Measurements from ENCODE around the gene RPAIN. TPM values are rescaled to one million over a fixed set of nuclear protein-coding genes. Genes with fewer than 3 reads are reported as not detected.

Gene RPAIN
- 32.4 TPM for total RNA-seq

GRCh38 chr17:5419959-5420653 is at the start of gene RPAIN:
TSS of gene RPAIN (plus strand) at chr17:5420182. CDS start at chr17:5420211, 29 bp downstream.
- H3K36me3 ChIP-seq (ENCODE audit: control insufficient read depth in 3 of 3, insufficient read depth in 3 of 3, low read length in 3 of 3), result peaks cover 14 to 38% (median 36%) of the 10 kb centered on the region in 3 donors
- peak within 1 kb of the TSS; percentile 87 for H3K27ac ChIP-seq (ENCODE audit: low read depth, low read length)
- peaks cover 21 to 30% (median 28%) of the 10 kb centered on the region in 3 donors for H3K4me1 ChIP-seq (ENCODE audit: control insufficient read depth in 3 of 3, insufficient read depth in 3 of 3, low read length in 3 of 3)
- H3K9me3 ChIP-seq (ENCODE audit: control insufficient read depth in 3 of 3, low read length in 3 of 3), result no peaks in the 10 kb centered on the region
- H3K27me3 ChIP-seq (ENCODE audit: control insufficient read depth in 3 of 3, insufficient read depth in 3 of 3, low read length in 3 of 3), result no peaks in the 10 kb centered on the region
- peak within 1 kb of the TSS; percentile 87 to 94 (median 93) for H3K9ac ChIP-seq (ENCODE audit: low read depth in 1 of 3, low read length in 3 of 3)
- peak within 1 kb of the TSS; percentile 84 to 98 (median 95) for H3K4me3 ChIP-seq (ENCODE audit: low read length in 3 of 3)

GRCh38 chr17:5370411-5370810 is 49.6 kb upstream of the RPAIN start:
- no peaks in the 10 kb centered on the region for H3K9me3 ChIP-seq (ENCODE audit: control insufficient read depth in 3 of 3, low read length in 3 of 3)
- peaks cover 27 to 40% (median 39%) of the 10 kb centered on the region in 3 donors for H3K36me3 ChIP-seq (ENCODE audit: control insufficient read depth in 3 of 3, insufficient read depth in 3 of 3, low read length in 3 of 3)

GRCh38 chr17:5373112-5373511 is 46.9 kb upstream of the RPAIN start:
- H3K9ac ChIP-seq (ENCODE audit: low read depth in 1 of 3, low read length in 3 of 3), result no peak overlapping the region
- H3K4me1 ChIP-seq (ENCODE audit: control insufficient read depth in 3 of 3, insufficient read depth in 3 of 3, low read length in 3 of 3), result peaks cover 0 to 7% (median 2%) of the 10 kb centered on the region in 3 donors
- peak overlapping the region; percentile 42 for H3K27ac ChIP-seq (ENCODE audit: low read depth, low read length)
- H3K27me3 ChIP-seq (ENCODE audit: control insufficient read depth in 3 of 3, insufficient read depth in 3 of 3, low read length in 3 of 3), result no peaks in the 10 kb centered on the region
- H3K36me3 ChIP-seq (ENCODE audit: control insufficient read depth in 3 of 3, insufficient read depth in 3 of 3, low read length in 3 of 3), result peaks cover 34 to 57% (median 46%) of the 10 kb centered on the region in 3 donors
- no peaks in the 10 kb centered on the region for H3K9me3 ChIP-seq (ENCODE audit: control insufficient read depth in 3 of 3, low read length in 3 of 3)
- no peak overlapping the region for H3K4me3 ChIP-seq (ENCODE audit: low read length in 3 of 3)

More at GRCh38 chr17:5370411-5370810, 49.6 kb upstream of the RPAIN start:
- H3K27ac ChIP-seq (ENCODE audit: low read depth, low read length), result no peak overlapping the region
- H3K27me3 ChIP-seq (ENCODE audit: control insufficient read depth in 3 of 3, insufficient read depth in 3 of 3, low read length in 3 of 3), result no peaks in the 10 kb centered on the region
- peaks cover 0 to 7% (median 2%) of the 10 kb centered on the region in 3 donors for H3K4me1 ChIP-seq (ENCODE audit: control insufficient read depth in 3 of 3, insufficient read depth in 3 of 3, low read length in 3 of 3)
- no peak overlapping the region for H3K4me3 ChIP-seq (ENCODE audit: low read length in 3 of 3)
- no peak overlapping the region for H3K9ac ChIP-seq (ENCODE audit: low read depth in 1 of 3, low read length in 3 of 3)

- Histone ChIP-seq H3K4me1 (ENCODE audit: control insufficient read depth in 3 of 3, insufficient read depth in 3 of 3, low read length in 3 of 3) (peaks cover 0 to 2% (median under 1%) of the 10 kb centered on the region in 3 donors), H3K27me3 (ENCODE audit: control insufficient read depth in 3 of 3, insufficient read depth in 3 of 3, low read length in 3 of 3) (no peaks in the 10 kb centered on the region), H3K36me3 (ENCODE audit: control insufficient read depth in 3 of 3, insufficient read depth in 3 of 3, low read length in 3 of 3) (peaks cover 56 to 82% (median 70%) of the 10 kb centered on the region in 3 donors), H3K9ac (ENCODE audit: low read depth in 1 of 3, low read length in 3 of 3) (no peak overlapping the region), H3K4me3 (ENCODE audit: low read length in 3 of 3) (no peak overlapping the region), H3K9me3 (ENCODE audit: control insufficient read depth in 3 of 3, low read length in 3 of 3) (no peaks in the 10 kb centered on the region), H3K27ac (ENCODE audit: low read depth, low read length) (no peak overlapping the region)
Observed at GRCh38 chr17:5378566-5379207, 41.3 kb upstream of the RPAIN start.

- Histone ChIP-seq H3K27me3 (ENCODE audit: control insufficient read depth in 3 of 3, insufficient read depth in 3 of 3, low read length in 3 of 3) (no peaks in the 10 kb centered on the region), H3K9me3 (ENCODE audit: control insufficient read depth in 3 of 3, low read length in 3 of 3) (no peaks in the 10 kb centered on the region), H3K9ac (ENCODE audit: low read depth in 1 of 3, low read length in 3 of 3) (no peak overlapping the region), H3K36me3 (ENCODE audit: control insufficient read depth in 3 of 3, insufficient read depth in 3 of 3, low read length in 3 of 3) (peaks cover 56 to 83% (median 75%) of the 10 kb centered on the region in 3 donors), H3K4me3 (ENCODE audit: low read length in 3 of 3) (no peak overlapping the region), H3K27ac (ENCODE audit: low read depth, low read length) (no peak overlapping the region), H3K4me1 (ENCODE audit: control insufficient read depth in 3 of 3, insufficient read depth in 3 of 3, low read length in 3 of 3) (peaks cover 0 to 2% (median 0%) of the 10 kb centered on the region in 3 donors)
Observed at GRCh38 chr17:5379351-5380107, 40.5 kb upstream of the RPAIN start.

- Histone ChIP-seq H3K27ac (ENCODE audit: low read depth, low read length) (no peak overlapping the region), H3K4me1 (ENCODE audit: control insufficient read depth in 3 of 3, insufficient read depth in 3 of 3, low read length in 3 of 3) (no peaks in the 10 kb centered on the region), H3K9ac (ENCODE audit: low read depth in 1 of 3, low read length in 3 of 3) (no peak overlapping the region), H3K27me3 (ENCODE audit: control insufficient read depth in 3 of 3, insufficient read depth in 3 of 3, low read length in 3 of 3) (no peaks in the 10 kb centered on the region), H3K36me3 (ENCODE audit: control insufficient read depth in 3 of 3, insufficient read depth in 3 of 3, low read length in 3 of 3) (peaks cover 57 to 87% (median 78%) of the 10 kb centered on the region in 3 donors), H3K4me3 (ENCODE audit: low read length in 3 of 3) (no peak overlapping the region), H3K9me3 (ENCODE audit: control insufficient read depth in 3 of 3, low read length in 3 of 3) (no peaks in the 10 kb centered on the region)
Observed at GRCh38 chr17:5380491-5381135, 39.4 kb upstream of the RPAIN start.

GRCh38 chr17:5381542-5381941 is 38.4 kb upstream of the RPAIN start:
- no peak overlapping the region for H3K9ac ChIP-seq (ENCODE audit: low read depth in 1 of 3, low read length in 3 of 3)
- H3K9me3 ChIP-seq (ENCODE audit: control insufficient read depth in 3 of 3, low read length in 3 of 3), result no peaks in the 10 kb centered on the region
- no peak overlapping the region for H3K4me3 ChIP-seq (ENCODE audit: low read length in 3 of 3)
- H3K36me3 ChIP-seq (ENCODE audit: control insufficient read depth in 3 of 3, insufficient read depth in 3 of 3, low read length in 3 of 3), result peaks cover 53 to 90% (median 82%) of the 10 kb centered on the region in 3 donors
- no peak overlapping the region for H3K27ac ChIP-seq (ENCODE audit: low read depth, low read length)
- H3K4me1 ChIP-seq (ENCODE audit: control insufficient read depth in 3 of 3, insufficient read depth in 3 of 3, low read length in 3 of 3), result no peaks in the 10 kb centered on the region
- H3K27me3 ChIP-seq (ENCODE audit: control insufficient read depth in 3 of 3, insufficient read depth in 3 of 3, low read length in 3 of 3), result no peaks in the 10 kb centered on the region

- Histone ChIP-seq H3K27me3 (ENCODE audit: control insufficient read depth in 3 of 3, insufficient read depth in 3 of 3, low read length in 3 of 3) (no peaks in the 10 kb centered on the region), H3K9ac (ENCODE audit: low read depth in 1 of 3, low read length in 3 of 3) (no peak overlapping the region), H3K27ac (ENCODE audit: low read depth, low read length) (no peak overlapping the region)
Observed at GRCh38 chr17:5391678-5392077, 28.3 kb upstream of the RPAIN start.

GRCh38 chr17:5396612-5397011 is 23.4 kb upstream of the RPAIN start:
- H3K9ac ChIP-seq (ENCODE audit: low read depth in 1 of 3, low read length in 3 of 3), result no peak overlapping the region
- peaks cover 26 to 52% (median 52%) of the 10 kb centered on the region in 3 donors for H3K36me3 ChIP-seq (ENCODE audit: control insufficient read depth in 3 of 3, insufficient read depth in 3 of 3, low read length in 3 of 3)
- no peak overlapping the region for H3K4me3 ChIP-seq (ENCODE audit: low read length in 3 of 3)
- H3K27ac ChIP-seq (ENCODE audit: low read depth, low read length), result no peak overlapping the region
- H3K9me3 ChIP-seq (ENCODE audit: control insufficient read depth in 3 of 3, low read length in 3 of 3), result no peaks in the 10 kb centered on the region
- H3K4me1 ChIP-seq (ENCODE audit: control insufficient read depth in 3 of 3, insufficient read depth in 3 of 3, low read length in 3 of 3), result no peaks in the 10 kb centered on the region
- no peaks in the 10 kb centered on the region for H3K27me3 ChIP-seq (ENCODE audit: control insufficient read depth in 3 of 3, insufficient read depth in 3 of 3, low read length in 3 of 3)

More at GRCh38 chr17:5391678-5392077, 28.3 kb upstream of the RPAIN start:
- Histone ChIP-seq H3K36me3 (ENCODE audit: control insufficient read depth in 3 of 3, insufficient read depth in 3 of 3, low read length in 3 of 3) (peaks cover 25 to 77% (median 65%) of the 10 kb centered on the region in 3 donors), H3K4me1 (ENCODE audit: control insufficient read depth in 3 of 3, insufficient read depth in 3 of 3, low read length in 3 of 3) (no peaks in the 10 kb centered on the region), H3K4me3 (ENCODE audit: low read length in 3 of 3) (no peak overlapping the region), H3K9me3 (ENCODE audit: control insufficient read depth in 3 of 3, low read length in 3 of 3) (no peaks in the 10 kb centered on the region)
